ENCODE measurements around the gene RREB1. TPM values are rescaled to one million over a fixed set of nuclear protein-coding genes. Genes with fewer than 3 reads are reported as not detected.

The RREB1 gene
- polyA plus RNA-seq, 2 of the 4 experiments (the other 2 are of a cell fraction) = 2.2 to 5.0 TPM

DNA sequence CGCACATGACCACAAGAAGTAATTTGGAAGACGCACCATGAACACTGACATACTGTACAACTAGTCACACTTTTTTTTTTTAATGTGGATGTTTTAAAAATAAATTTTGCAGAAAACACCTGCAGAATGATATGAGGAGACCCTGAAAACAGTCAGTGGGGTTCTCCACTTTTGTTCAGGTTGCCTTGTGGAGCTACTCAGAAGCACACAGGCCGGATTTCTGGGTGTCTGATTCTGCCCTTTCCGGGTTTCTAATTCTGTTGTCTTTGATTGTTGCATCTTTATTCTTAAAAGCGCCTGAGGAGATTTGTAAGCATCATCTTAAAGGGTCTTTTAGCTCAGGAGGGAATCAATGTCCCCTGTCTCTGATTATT is 130.8 kb downstream of the RREB1 start:
- Histone ChIP-seq H3K27ac (no peak overlapping the region), H3K9me3 (no peaks in the 10 kb centered on the region), H3K4me3 (no peak overlapping the region), H3K4me1 (peaks cover 35% of the 10 kb centered on the region), H3K4me2 (no peak overlapping the region)
- ATAC-seq (no peak), FAIRE-seq (no peak), DNase-seq (ENCODE audit: low read depth in 1 of 2, low spot score in 1 of 2) (no peak)
- CTCF ChIA-PET = interaction anchor here (0.6 to 5.0 kb wide), 20 partner anchors 9 to 562 kb away, joined by 3 to 24 read pairs (median 4); no protein-coding TSS in a partner anchor
- TF ChIP-seq, protein P1, sequence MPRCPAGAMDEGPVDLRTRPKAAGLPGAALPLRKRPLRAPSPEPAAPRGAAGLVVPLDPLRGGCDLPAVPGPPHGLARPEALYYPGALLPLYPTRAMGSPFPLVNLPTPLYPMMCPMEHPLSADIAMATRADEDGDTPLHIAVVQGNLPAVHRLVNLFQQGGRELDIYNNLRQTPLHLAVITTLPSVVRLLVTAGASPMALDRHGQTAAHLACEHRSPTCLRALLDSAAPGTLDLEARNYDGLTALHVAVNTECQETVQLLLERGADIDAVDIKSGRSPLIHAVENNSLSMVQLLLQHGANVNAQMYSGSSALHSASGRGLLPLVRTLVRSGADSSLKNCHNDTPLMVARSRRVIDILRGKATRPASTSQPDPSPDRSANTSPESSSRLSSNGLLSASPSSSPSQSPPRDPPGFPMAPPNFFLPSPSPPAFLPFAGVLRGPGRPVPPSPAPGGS (IDR thresholded peaks at IDR 0.05) = no peak
- TF ChIP-seq, protein P2, sequence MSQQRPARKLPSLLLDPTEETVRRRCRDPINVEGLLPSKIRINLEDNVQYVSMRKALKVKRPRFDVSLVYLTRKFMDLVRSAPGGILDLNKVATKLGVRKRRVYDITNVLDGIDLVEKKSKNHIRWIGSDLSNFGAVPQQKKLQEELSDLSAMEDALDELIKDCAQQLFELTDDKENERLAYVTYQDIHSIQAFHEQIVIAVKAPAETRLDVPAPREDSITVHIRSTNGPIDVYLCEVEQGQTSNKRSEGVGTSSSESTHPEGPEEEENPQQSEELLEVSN (IDR thresholded peaks at IDR 0.05; ENCODE audit: borderline replicate concordance, low read depth) = no peak
- TF ChIP-seq, protein P3, sequence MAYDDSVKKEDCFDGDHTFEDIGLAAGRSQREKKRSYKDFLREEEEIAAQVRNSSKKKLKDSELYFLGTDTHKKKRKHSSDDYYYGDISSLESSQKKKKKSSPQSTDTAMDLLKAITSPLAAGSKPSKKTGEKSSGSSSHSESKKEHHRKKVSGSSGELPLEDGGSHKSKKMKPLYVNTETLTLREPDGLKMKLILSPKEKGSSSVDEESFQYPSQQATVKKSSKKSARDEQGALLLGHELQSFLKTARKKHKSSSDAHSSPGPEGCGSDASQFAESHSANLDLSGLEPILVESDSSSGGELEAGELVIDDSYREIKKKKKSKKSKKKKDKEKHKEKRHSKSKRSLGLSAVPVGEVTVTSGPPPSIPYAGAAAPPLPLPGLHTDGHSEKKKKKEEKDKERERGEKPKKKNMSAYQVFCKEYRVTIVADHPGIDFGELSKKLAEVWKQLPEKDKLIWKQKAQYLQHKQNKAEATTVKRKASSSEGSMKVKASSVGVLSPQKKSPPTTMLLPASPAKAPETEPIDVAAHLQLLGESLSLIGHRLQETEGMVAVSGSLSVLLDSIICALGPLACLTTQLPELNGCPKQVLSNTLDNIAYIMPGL (CRISPR knock-in tag; IDR thresholded peaks at IDR 0.05; ENCODE audit: borderline replicate concordance) = no peak
- TF ChIP-seq, protein P4, sequence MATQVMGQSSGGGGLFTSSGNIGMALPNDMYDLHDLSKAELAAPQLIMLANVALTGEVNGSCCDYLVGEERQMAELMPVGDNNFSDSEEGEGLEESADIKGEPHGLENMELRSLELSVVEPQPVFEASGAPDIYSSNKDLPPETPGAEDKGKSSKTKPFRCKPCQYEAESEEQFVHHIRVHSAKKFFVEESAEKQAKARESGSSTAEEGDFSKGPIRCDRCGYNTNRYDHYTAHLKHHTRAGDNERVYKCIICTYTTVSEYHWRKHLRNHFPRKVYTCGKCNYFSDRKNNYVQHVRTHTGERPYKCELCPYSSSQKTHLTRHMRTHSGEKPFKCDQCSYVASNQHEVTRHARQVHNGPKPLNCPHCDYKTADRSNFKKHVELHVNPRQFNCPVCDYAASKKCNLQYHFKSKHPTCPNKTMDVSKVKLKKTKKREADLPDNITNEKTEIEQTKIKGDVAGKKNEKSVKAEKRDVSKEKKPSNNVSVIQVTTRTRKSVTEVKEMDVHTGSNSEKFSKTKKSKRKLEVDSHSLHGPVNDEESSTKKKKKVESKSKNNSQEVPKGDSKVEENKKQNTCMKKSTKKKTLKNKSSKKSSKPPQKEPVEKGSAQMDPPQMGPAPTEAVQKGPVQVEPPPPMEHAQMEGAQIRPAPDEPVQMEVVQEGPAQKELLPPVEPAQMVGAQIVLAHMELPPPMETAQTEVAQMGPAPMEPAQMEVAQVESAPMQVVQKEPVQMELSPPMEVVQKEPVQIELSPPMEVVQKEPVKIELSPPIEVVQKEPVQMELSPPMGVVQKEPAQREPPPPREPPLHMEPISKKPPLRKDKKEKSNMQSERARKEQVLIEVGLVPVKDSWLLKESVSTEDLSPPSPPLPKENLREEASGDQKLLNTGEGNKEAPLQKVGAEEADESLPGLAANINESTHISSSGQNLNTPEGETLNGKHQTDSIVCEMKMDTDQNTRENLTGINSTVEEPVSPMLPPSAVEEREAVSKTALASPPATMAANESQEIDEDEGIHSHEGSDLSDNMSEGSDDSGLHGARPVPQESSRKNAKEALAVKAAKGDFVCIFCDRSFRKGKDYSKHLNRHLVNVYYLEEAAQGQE (IDR thresholded peaks at IDR 0.05) = no peak
- TF ChIP-seq KDM1A (IDR thresholded peaks at IDR 0.05; ENCODE audit: low read depth) (no peak), ZSCAN20 (CRISPR knock-in tag; IDR thresholded peaks at IDR 0.05) (no peak)
- WGBS (ENCODE audit: missing lambda C conversion rate) = 80% methylated on average over 5 of the region's 5 CpGs
- POLR2A ChIA-PET = interaction anchor here (0.6 kb wide), 1 partner anchor 487 kb away, joined by 3 read pairs; no protein-coding TSS in a partner anchor

DNA sequence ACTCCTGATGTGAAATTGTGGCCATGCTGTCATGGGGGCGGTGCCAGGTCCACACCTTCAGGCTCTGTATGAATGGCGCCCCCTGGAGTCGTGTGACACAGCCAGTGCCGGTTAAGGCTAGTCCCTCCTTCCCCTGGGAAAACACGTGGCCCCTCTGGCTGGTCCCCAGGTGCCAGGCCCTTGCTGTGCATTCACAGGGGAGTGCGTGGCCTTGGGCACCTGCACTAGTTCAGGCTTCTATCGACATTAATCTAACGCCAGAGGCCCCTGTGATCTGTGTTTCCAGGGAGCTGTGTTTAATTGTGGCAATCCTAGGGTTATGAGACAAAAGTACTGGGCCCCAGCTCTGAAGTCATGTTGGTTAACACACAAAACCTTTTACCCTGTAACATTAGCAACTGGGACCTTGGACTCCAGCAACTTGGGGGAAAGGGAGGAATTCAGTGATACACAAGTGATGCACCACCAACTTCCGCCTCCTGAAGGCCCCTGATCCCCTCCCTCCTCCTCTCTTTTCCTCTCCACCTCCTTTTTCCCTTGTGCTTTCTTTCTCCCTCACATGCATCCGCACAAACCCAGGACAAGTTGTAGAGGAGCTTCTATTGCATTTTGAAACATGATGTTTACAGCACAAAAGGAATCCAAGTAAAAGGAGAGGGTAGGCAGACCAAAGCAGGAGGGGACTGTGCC is 131.3 kb downstream of the RREB1 start:
- POLR2A ChIA-PET = interaction anchor here (0.6 kb wide), 1 partner anchor 487 kb away, joined by 3 read pairs; no protein-coding TSS in a partner anchor
- Histone ChIP-seq H3K27ac (peak overlapping the region in 1 of 2 experiments; percentile 60; a peak in 2 of 6 replicates), H3K4me2 (no peak overlapping the region), H3K4me3 (no peak overlapping the region), H3K9me3 (no peaks in the 10 kb centered on the region), H3K4me1 (peaks cover 35% of the 10 kb centered on the region)
- FAIRE-seq (no peak), ATAC-seq (peak; percentile 73 to 88), DNase-seq (ENCODE audit: low read depth in 1 of 2, low spot score in 1 of 2) (peak; percentile 56 to 75)
- CTCF ChIA-PET = interaction anchor here (0.6 to 5.0 kb wide), 22 partner anchors 9 to 1013 kb away, joined by 3 to 24 read pairs (median 4); no protein-coding TSS in a partner anchor
- no peak for TF ChIP-seq HOXB5 (CRISPR knock-in tag; IDR thresholded peaks at IDR 0.05)
- TF ChIP-seq CHD4 (IDR thresholded peaks at IDR 0.05; ENCODE audit: borderline replicate concordance) = no peak
- TF ChIP-seq, protein P5, sequence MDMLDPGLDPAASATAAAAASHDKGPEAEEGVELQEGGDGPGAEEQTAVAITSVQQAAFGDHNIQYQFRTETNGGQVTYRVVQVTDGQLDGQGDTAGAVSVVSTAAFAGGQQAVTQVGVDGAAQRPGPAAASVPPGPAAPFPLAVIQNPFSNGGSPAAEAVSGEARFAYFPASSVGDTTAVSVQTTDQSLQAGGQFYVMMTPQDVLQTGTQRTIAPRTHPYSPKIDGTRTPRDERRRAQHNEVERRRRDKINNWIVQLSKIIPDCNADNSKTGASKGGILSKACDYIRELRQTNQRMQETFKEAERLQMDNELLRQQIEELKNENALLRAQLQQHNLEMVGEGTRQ (IDR thresholded peaks at IDR 0.05) = 0 out of 2 replicates have a peak, but pooled peaks have one; percentile 40
- peak; percentile 62 for TF ChIP-seq SMC3 (IDR thresholded peaks at IDR 0.05)
- TF ChIP-seq KDM5A (IDR thresholded peaks at IDR 0.05) = no peak
- TF ChIP-seq EHMT2 (IDR thresholded peaks at IDR 0.05; ENCODE audit: low read depth) = no peak
- TF ChIP-seq ZC3H11A (IDR thresholded peaks at IDR 0.05) = no peak
- TF ChIP-seq, protein P6, sequence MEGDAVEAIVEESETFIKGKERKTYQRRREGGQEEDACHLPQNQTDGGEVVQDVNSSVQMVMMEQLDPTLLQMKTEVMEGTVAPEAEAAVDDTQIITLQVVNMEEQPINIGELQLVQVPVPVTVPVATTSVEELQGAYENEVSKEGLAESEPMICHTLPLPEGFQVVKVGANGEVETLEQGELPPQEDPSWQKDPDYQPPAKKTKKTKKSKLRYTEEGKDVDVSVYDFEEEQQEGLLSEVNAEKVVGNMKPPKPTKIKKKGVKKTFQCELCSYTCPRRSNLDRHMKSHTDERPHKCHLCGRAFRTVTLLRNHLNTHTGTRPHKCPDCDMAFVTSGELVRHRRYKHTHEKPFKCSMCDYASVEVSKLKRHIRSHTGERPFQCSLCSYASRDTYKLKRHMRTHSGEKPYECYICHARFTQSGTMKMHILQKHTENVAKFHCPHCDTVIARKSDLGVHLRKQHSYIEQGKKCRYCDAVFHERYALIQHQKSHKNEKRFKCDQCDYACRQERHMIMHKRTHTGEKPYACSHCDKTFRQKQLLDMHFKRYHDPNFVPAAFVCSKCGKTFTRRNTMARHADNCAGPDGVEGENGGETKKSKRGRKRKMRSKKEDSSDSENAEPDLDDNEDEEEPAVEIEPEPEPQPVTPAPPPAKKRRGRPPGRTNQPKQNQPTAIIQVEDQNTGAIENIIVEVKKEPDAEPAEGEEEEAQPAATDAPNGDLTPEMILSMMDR (IDR thresholded peaks at IDR 0.05) = peak; percentile 55
- TF ChIP-seq, protein P7, sequence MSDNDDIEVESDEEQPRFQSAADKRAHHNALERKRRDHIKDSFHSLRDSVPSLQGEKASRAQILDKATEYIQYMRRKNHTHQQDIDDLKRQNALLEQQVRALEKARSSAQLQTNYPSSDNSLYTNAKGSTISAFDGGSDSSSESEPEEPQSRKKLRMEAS (IDR thresholded peaks at IDR 0.05) = peak; percentile 69
- TF ChIP-seq TFCP2L1 (CRISPR knock-in tag; IDR thresholded peaks at IDR 0.05) = no peak
- peak; percentile 49 to 64 for TF ChIP-seq RAD21 (conservative IDR thresholded peaks at IDR 0.05 in 1 of 2, IDR thresholded peaks at IDR 0.05 in 1 of 2)
- TF ChIP-seq PHF8 (IDR thresholded peaks at IDR 0.05; ENCODE audit: borderline replicate concordance, low read depth) = no peak
- TF ChIP-seq SREBF2 (IDR thresholded peaks at IDR 0.05) = no peak
- TF ChIP-seq FOSL2 (IDR thresholded peaks at IDR 0.05) = no peak
- no peak for TF ChIP-seq FOSL2 (CRISPR knock-in tag; IDR thresholded peaks at IDR 0.05)
- 69% methylated on average over 6 of the region's 10 CpGs for WGBS (ENCODE audit: missing lambda C conversion rate)
